Stimulated activated CD8-positive, alpha-beta memory T cell treated with anti-CD3 and anti-CD28 coated beads, Interleukin-15, amount 100 ng/mL, for 48 hours (primary cell): ENCODE results near the gene FAM163B.

ENCODE experiments used
- DNase-seq, 2 donors: peaks; one replicate each; pipeline ENCODE4 v3.0.0-alpha.2; 2020; ENCODE audit warnings: low read depth in 2 of 2

The FAM163B gene

DNA sequence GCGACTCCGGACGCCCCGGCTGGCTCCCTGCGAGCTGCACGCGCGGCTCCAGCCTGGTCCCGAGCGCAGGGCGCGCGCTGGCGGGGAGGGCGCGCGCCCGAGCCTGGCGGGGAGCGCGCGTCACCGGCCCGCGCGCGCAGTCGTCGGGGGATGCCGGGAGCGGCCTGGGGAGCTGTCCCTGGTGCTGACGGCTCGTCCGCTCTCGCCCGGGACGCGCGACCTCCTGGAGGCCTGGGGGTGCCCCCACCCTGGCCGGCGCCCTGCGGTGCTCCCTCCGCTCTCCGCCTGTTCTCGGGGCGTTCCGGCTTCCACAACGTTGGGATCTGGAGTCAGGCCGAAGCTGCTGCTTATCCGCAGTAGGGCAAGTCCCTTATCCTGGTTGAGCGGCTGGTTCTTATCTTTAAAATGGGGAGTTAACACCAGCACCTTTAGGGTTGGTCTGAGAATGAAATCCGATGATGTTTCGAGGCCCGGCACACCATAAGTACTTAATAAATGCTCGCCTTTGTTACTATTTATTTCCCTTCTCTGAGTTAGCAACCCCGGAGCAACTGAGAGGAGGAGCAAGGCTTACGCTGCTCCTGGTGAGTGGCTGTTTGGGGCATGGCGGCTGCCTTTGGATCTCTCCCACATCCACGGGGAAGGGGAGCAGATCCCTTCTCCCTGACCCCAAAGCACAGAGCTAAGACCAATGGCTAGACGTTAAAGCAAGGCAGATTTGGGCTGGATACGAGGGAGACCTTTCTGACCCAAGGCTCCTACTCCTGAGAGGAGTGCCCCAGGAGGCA, at the start of gene FAM163B:
Gene FAM163B (minus strand): TSS at position 79 of the 788 bp plus-strand sequence. CDS start 29,166 bp downstream, outside the sequence.
- DNase-seq, result peak in 1 of 2 donors; percentile 4

DNA sequence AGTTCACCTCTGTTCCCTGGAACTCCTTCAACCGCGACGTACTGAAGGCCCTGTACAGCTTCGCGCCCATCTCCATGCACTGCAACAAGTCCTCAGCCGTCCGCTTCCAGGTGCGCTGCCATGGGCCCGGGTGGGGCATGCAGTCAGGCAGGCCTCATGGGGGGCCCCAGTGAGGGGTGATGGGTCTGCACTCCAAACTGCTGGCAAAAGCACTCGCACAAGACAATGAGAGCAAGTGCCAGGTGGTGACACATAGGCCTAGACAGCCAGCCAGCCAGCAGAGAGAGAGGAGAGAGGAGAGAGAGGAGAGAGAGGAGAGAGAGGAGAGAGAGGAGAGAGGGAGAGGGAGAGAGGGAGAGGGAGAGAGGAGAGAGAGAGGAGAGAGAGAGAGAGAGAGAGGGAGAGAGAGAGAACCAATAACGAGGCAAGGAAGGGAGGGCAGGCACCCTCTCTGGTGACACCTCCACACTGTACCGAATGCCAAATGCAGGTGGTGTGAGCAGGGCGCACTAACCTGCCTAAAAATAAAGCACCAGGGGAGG, 48.0 kb upstream of the FAM163B start:
- DNase-seq, result no peak

DNA sequence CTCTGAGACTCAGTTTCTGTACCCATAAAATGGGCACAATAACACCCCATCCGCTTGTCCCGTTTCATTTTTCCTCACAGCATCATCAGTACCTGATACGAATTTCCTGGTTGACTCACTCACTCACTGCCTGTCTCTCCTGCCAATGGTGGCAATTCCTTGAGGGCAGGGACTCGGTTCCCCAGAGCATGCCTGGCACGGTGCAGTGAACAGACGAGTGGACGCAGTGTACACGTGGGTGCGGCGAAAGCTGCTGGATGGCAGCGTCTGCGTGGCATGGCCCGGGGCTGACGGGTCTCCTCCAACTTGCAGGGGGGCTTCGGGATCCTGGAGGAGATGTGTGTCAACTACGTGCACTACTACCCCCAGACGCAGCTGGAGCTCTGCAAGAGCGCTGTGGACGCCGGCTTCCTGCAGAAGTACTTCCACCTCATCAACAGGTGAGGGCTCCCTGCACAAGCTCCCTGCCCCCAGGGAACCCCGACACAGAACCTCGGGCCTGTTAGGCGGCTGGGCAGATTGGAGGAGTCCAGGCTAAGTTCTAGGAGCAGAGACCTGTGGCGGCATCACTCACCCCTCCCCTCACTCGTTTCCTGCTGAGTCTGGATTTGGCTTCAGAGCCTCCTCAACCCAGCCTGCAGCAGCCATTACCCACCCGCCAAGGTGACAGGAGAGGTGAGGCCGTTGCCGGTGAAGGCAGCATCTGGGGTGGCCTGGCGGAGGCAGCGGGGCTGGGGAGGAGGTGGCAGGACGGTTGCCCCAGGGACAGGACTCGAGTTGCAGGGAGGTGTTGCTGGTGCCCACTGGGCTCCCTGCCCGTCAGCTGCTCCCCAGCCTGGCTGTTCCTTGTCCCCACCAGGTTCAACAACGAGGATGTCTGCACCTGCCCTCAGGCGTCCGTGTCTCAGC, 47.3 kb upstream of the FAM163B start:
- DNase-seq, result no peak

DNA sequence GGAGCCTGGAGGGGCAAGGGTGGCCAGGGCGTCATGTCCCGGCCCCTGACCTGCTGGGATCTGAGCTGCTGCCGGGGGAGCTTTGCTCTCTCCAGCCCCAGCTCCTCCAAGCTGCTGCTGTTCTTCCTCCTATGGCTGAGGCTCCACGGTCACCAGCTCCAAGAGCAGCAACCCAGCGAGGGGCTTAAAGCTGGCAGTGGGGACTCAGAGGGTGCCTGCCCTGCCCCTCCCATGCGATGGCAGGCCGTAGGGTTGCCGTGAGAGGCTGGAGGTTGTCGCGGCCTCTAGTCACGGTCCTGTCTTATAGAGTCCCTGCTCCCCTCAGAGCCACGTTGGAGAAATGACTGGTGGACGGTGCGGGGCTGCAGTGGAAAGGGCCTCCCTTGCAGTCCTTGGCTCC, 46.5 kb upstream of the FAM163B start:
- no peak for DNase-seq

DNA sequence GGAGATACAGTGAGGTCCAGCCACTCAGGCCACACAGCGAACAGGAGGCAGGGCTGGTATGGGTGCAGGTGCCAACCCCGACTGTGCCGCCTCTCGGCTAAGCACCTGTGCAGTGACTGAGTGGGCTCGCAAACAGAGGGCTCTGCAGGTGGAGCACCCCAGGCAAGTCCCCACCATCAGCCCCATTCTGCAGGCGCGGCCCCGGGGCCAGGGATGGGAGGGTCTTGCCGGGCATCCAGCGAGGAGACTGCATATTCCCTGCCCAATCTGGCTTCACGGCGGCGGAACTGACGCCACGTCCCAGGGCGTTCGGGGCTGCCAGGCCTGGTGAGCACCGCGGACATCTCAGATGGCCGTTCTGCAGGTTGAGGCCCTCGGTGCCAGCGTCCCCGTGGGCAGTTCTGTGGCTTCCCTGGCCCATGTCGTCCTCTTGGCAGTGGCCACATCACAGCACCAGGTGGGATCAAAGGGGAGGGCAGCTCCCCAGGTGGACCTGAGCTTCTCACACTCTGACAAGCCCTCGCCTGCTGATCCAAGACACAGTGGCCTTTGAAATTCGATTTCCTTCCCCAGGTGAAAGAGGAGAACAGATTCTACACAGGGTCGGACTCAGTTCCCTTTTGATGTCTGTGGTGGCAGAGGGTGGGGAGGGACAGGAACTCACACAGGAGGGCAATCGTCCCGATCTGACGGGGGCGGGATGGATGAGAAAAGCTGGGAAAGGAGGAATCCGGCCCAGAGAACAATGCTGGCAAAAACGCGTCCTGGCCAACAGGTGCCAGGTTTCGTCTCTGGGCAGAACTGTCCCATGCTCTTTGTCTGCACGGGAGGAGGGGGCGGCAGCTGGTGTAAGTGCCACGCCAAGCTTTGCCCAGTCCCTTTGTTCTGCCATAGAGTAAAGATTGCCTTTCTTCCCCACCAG, 45.8 kb upstream of the FAM163B start:
- no peak for DNase-seq

DNA sequence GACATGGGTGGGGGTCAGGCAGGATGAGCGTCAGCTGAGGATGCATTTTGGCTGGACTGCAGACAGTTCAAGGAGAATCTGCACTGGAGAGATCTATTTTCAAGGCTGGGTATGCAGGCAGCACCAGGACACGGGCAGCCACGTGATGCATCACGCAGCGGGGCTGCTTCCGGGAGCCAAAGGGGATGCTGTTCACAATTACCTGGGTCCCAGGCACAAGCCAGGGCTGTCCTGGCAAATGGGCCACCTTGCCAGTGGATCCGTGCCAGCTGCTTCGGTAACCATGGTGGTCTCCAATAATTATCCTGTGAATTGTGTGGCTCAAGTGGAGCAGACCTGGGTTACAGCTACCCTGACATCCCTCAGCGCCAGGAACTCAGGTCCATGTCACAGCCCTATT, 44.4 kb upstream of the FAM163B start:
- DNase-seq, result no peak

DNA sequence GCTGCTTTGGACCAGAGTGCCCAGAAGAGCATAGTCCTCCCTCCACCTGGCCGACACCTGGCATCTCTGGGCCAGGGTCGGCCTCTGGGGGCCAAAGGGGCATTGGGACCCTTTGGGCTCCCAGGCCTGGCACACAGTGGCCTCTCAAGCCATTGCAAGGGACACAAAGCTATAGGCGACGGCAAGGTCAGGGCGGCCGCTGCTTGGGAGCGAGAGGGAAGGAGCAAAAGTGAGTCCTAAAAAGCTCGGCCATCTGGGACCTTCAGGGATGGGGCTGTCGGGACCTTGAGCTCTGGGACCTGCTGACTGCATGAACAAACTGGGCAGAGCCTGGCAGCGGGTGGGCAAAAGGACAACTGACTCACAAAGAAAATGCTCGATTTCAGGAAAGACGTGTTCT, 40.8 kb upstream of the FAM163B start:
- no peak for DNase-seq

DNA sequence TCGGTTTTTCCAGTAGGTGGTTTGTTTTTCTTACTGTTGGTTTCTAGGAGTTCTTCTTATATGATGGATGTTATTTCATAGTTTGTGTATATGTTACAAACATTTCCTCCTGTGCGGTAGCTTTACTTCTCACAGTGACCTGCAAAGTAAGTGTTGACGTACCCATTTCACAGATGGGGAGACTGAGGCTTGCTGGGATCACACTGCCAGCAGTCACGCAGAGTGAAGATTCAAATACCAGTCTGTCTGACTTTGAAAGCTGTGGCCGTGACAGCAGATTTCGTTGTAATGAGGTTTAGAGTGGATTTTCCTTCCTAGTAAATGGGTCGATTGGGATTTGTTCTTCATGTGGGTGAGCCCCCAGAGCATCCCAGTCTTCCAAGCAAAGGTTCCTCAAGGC, 40.0 kb upstream of the FAM163B start:
- DNase-seq, result no peak

DNA sequence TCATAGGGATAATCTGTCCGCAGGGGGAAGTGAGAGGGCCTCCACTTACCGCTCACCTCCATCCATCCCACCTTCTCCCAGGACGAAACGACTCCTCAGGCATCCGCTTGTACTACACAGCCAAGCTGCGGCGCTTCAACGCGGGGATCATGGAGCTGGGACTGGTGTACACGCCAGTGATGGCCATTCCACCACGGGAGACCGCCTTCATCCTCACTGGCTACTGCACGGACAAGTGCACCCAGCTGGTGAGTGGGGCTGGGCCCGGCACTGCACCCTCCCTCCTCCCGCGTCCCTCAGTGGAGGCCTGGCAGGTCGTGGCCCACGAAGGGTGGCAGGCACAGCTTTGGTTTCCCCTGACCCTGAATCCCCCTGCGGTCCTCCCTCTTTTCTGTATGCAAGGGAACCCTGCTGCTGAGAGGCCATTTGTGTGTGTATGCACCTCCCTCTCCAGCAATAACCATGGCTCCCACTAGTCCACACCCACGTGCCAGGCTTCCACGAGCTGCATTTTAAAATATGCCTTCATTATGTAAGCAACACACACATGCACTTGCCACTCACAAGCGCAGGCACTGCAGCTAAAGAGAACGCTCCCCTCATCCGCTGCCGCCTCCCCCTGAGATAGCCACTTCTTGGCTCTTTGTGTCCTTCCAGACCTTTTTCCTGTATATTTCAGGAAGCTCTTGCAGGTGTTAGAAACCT, 38.7 kb upstream of the FAM163B start:
- DNase-seq, result no peak

DNA sequence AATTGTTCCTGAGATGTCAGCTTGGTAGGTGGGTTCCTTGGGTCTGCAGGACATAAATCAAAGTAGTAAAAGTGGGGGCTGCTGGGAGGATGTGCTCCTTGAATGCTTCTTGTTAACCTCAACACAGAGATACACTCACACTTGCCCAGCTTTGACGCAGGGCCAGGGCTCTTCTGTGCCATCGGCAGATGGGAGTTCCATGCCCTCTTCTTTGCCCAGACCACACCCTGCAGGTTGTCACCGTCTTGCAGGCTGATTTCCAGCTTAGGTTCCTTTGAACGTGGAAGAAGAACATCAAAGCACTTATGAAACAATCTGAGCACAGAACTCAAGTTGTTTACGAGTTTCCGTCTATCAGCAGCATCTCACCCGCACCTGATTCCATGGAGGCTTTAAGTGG, 38.0 kb upstream of the FAM163B start:
- no peak for DNase-seq

DNA sequence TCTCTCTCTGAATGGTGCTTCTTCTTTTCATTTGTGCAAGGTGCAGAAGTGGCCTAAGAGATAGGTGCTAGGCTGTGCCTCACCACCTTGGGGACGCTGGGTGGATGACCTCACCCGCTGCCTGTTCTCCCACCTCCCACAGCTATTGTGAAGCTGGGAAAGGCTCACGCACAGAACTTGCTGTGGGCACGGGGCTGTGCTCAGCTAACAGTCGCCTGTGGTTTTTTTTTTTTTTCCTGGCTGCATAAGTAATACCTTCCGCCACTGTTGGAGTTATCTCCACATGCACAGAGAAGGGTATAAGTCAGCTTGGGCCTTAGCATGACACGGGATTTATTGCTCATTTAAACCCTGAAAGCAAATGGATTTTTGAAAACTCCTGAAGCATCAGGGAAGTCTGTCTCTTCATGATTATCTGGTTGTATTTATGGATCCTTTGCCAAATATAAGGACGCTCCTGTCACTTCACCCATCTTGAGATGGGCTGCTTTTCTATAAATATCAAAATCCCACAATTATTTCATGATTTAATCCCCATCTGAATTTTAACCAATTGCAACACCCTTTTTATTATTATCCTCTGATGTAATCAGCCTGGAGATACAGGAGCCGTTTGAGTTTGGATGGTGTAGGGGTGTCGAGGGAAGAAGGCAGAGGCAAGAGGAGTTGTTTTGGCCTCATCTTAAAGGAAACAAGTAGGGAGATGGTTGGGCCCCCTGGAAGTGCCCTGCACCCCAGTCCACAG, 36.0 kb upstream of the FAM163B start:
- no peak for DNase-seq

DNA sequence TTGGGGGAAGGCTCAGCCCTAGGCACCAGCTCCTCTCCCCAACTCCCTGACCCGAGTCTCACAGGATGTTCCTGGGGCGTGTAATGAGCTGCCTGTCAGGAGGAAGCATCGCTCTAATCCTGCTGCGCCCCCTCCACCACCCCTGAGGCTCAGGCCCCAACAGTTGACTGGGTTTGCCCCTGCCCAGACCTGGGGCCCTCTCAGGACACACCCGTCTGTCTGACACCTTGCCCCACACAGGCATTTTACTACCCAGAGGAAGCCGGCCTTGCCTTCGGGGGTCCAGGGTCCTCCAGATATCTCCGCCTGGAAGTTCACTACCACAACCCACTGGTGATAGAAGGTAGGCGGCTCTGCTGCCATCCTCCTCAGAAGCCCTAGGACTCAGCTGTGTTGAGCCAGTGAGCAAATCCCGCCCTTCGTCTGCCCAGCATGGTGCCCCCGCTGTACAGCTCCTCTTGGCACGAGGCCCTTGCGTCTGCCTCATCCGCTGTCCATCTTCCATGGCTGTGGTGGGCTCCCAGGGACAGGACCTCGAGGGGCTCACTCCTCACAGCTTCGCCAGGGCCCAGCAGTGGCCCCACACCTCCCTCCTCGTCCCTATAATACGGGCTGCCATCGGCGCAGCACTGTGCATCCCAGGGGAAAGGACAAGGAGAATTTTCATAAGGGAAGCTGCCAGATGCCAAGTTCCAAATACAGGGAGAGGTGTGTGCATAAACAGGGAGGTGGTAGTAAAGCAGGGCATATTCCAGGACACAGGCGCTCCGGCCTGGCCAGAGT, 35.0 kb upstream of the FAM163B start:
- no peak for DNase-seq

DNA sequence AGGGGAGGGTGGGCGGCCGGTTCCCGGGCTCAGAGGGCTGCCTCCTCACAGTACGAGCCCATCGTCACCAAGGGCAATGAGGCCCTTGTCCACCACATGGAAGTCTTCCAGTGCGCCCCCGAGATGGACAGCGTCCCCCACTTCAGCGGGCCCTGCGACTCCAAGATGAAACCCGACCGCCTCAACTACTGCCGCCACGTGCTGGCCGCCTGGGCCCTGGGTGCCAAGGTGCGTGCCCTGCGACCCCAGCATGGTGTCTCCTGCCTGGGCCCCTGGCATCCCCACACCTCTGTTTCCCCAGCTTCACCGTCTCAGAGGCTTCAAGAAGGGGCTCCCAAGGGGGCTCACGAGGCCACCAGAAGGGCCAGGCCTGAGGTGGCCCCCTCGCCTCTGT, 34.2 kb upstream of the FAM163B start:
- DNase-seq, result no peak

DNA sequence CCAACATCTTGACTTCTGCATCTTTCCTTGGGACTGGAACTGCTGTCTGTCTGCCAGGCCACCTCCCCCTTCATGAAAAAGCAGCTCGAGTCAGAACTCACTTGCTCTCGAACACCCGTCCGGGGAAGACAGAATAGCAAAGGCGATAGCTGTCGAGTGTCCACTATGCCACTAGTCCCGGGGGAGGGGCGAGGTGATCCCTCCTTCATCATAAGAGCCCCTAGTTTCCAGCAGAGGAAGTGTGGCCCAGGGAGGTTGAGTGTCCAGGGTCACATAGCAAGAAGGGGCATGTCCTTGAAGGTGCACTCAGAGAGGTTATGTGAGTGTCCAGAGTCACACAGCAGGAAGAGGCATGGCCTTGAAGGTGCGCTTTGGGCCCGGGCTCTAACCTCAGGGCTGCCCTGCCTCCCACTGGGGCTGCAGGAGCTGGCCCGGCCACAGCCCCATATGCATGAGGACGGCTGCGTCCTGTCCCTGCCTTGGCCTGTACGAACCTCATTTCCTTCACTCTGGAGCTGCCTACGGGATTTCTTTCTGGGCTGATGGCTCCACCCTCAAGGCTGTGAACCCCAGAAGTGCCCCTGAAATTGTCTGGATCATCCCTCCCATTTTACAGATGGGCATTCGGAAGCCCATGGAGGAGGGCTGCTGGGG, 33.6 kb upstream of the FAM163B start:
- no peak for DNase-seq

DNA sequence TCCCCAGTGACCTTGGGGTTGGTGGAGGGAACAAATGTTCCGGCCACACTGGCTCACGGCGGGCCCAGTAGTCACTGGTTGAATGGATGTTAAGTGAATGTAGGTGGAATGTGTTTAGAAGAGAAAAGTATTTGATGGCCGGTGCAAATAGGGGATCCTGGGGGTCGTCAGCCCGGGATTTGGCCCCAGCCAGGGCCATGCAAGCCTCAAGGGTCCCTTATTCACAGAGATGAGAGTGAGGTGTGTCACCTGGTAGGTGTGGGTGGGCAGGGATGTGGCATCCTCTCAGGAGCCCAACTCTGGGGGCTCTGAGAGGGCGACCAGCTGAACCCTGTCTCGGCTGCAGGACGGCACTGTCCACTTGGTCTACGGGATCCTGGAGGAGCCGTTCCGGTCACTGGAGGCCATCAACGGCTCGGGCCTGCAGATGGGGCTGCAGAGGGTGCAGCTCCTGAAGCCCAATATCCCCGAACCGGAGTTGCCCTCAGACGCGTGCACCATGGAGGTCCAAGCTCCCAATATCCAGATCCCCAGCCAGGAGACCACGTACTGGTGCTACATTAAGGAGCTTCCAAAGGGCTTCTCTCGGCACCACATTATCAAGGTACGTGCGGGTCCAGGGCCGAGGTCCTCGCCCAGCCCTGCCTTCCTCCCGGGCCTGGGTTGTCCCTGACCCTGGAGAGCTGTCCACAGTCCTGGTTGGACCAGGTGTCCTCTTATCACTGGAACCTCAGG, 32.8 kb upstream of the FAM163B start:
- no peak for DNase-seq

DNA sequence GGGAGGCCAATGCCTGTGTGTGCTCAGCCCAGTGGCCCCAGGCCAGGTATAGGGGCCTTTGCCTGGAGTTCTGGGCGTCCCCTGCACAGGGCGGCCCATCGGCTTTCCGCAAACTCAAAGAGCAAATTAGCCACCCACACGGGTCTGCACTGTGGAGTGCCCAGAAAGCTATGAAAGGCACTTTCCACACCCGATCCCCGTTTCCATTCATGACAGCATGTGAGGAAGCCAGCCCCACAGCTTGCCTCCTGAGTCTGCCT, 32.1 kb upstream of the FAM163B start:
- DNase-seq, result no peak

DNA sequence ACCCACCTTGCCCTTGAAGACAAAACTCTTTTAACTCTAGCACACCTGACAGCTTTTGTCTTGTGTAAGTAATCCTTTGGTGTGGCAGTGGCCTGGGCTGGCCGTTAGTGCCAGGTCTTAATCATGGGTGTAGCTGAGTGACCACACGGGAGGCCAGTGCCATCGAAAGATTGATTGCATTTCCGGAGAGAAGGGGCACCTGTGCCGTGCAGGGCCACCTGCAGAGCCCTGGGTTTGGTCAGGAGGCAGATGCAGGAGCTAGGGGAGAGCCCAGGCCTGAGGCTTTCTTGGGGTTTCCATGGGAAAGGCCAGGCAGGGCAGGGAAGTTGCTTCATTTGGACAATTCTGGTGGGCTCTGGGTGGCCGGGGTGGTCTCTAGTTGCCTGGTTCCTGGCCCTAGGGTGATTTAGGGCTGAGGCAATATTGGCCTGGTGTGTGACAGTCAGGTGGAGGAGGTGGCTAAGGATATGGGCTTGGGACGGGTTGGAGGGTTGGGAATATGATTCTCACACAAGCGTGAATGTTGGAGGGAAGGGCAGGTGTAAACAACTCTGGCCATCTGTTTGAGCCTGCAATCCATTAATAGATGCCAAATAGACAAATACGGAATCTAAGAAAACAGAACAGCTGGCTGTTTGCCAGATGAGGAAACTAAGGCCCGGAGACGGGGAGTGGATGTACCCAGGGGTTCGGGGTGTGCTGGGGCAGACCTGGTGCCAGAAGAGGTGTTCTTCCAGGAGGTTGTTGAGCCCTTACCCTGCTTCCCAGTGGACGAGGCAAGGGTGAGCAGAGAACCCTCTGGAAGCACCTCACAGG, 31.6 kb upstream of the FAM163B start:
- no peak for DNase-seq

DNA sequence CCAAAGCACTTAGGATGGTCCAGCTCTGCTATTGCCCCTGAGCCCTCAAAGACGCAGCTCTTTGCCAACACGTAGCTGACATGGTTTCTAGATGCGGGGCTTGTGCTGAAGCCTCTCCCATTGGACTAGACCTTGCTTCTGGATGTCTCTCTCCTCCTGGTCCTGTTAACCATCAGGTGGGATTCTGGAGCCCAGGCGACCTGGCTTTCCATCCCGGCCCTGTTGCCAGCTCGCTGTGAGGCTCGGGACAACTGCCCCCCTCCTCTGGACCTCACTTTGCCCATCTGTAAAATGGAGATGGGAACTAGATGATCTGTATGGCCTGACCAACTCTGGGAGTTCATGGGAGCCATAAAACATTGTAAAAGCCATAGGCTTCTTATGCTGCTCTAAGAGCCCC, 31.0 kb upstream of the FAM163B start:
- no peak for DNase-seq
